Measurements from ENCODE around the gene NR1I3.

Gene NR1I3

GRCh38 chr1:161285113-161285512, 47.1 kb upstream of the NR1I3 start:
- Histone ChIP-seq H3K9me3 (ENCODE audit: control insufficient read depth, insufficient read depth, low read depth, low read length) (no peaks in the 10 kb centered on the region), H3K36me3 (ENCODE audit: control insufficient read depth in 2 of 2, insufficient read depth in 1 of 2, low read length in 2 of 2) (no peaks in the 10 kb centered on the region), H3K4me3 (ENCODE audit: low read depth, low read length) (no peak overlapping the region), H3K27ac (ENCODE audit: extremely low read depth, low read depth, low read length) (no peak overlapping the region), H3K4me1 (ENCODE audit: control insufficient read depth, insufficient read depth, low read length) (no peaks in the 10 kb centered on the region)
- ChIA-PET POLR2A (interaction anchor here (0.7 kb wide), 1 partner anchor 86 kb away, joined by 3 read pairs; the partner anchor contains the start of gene ADAMTS4), CTCF (interaction anchor here (0.7 kb wide), 1 partner anchor 96 kb away, joined by 3 read pairs; no protein-coding TSS in a partner anchor)
- no peak for TF ChIP-seq AEBP2 (tag by site-specific recombination; IDR thresholded peaks at IDR 0.05; ENCODE audit: borderline replicate concordance)
- no peak for TF ChIP-seq ZNF121 (tag by site-specific recombination; IDR thresholded peaks at IDR 0.05)
- TF ChIP-seq PRDM10 (tag by site-specific recombination; IDR thresholded peaks at IDR 0.05), result no peak
- TF ChIP-seq KLF9 (tag by site-specific recombination; IDR thresholded peaks at IDR 0.05; ENCODE audit: low read depth), result no peak
- no peak for TF ChIP-seq TRIM28 (IDR thresholded peaks at IDR 0.05; ENCODE audit: borderline replicate concordance, low read length)
- TF ChIP-seq FEZF1 (tag by site-specific recombination; IDR thresholded peaks at IDR 0.05), result no peak
- no peak for TF ChIP-seq RBAK (tag by site-specific recombination; IDR thresholded peaks at IDR 0.05)
- TF ChIP-seq YY1 (tag by site-specific recombination; IDR thresholded peaks at IDR 0.05), result no peak
- no peak for TF ChIP-seq ZNF48 (tag by site-specific recombination; IDR thresholded peaks at IDR 0.05)
- no peak for TF ChIP-seq OVOL3 (tag by site-specific recombination; IDR thresholded peaks at IDR 0.05)
- TF ChIP-seq GLIS2 (tag by site-specific recombination; IDR thresholded peaks at IDR 0.05), result no peak

- ChIA-PET CTCF (interaction anchor here (0.7 to 1.5 kb wide), 4 partner anchors 9 to 90 kb away, joined by 3 to 12 read pairs (median 5); partner anchors contain the start of gene TOMM40L), POLR2A (no interaction called here)
- H3K9me3 ChIP-seq (ENCODE audit: control insufficient read depth, insufficient read depth, low read depth, low read length), result no peaks in the 10 kb centered on the region
- H3K36me3 ChIP-seq (ENCODE audit: control insufficient read depth in 2 of 2, insufficient read depth in 1 of 2, low read length in 2 of 2), result no peaks in the 10 kb centered on the region
- H3K4me3 ChIP-seq (ENCODE audit: low read depth, low read length), result no peak overlapping the region
- TF ChIP-seq ZFP69B (tag by site-specific recombination; IDR thresholded peaks at IDR 0.05), result no peak
- no peak overlapping the region for H3K27ac ChIP-seq (ENCODE audit: extremely low read depth, low read depth, low read length)
- H3K4me1 ChIP-seq (ENCODE audit: control insufficient read depth, insufficient read depth, low read length), result no peaks in the 10 kb centered on the region
Measured at GRCh38 chr1:161282991-161283390, 45.0 kb upstream of the NR1I3 start.

GRCh38 chr1:161274874-161275273, 36.9 kb upstream of the NR1I3 start:
- POLR2A ChIA-PET, result no interaction called here
- H3K27ac ChIP-seq (ENCODE audit: extremely low read depth, low read depth, low read length), result no peak overlapping the region
- no peak for TF ChIP-seq ZNF280D (tag by site-specific recombination; IDR thresholded peaks at IDR 0.05)
- no peak for TF ChIP-seq ZNF561 (tag by site-specific recombination; IDR thresholded peaks at IDR 0.05; ENCODE audit: borderline replicate concordance)
- no peak for TF ChIP-seq MYNN (tag by site-specific recombination; IDR thresholded peaks at IDR 0.05; ENCODE audit: borderline replicate concordance)
- no peak overlapping the region for H3K4me3 ChIP-seq (ENCODE audit: low read depth, low read length)
- CTCF ChIA-PET, result interaction anchor here (0.5 to 1.3 kb wide), 5 partner anchors 16 to 116 kb away, joined by 3 to 4 read pairs (median 3); partner anchors contain the start of genes TOMM40L and USP21
- H3K9me3 ChIP-seq (ENCODE audit: control insufficient read depth, insufficient read depth, low read depth, low read length), result no peaks in the 10 kb centered on the region
- H3K36me3 ChIP-seq (ENCODE audit: control insufficient read depth in 2 of 2, insufficient read depth in 1 of 2, low read length in 2 of 2), result no peaks in the 10 kb centered on the region
- no peaks in the 10 kb centered on the region for H3K4me1 ChIP-seq (ENCODE audit: control insufficient read depth, insufficient read depth, low read length)

Measured in HEK293 (cell line).